GM12878 (cell line): Measurements from ENCODE around the gene PXDC1. TPM values are rescaled to one million over a fixed set of nuclear protein-coding genes. Genes with fewer than 3 reads are reported as not detected.

Source experiments
- ATAC-seq: fragments of 200-7000 bp; cut with Tn5 transposase; 3 replicates; pipeline ENCODE4 v1.9.1; 2020; ENCODE audit warnings: mild to moderate bottlenecking, moderate library complexity
- BruUV-seq: library from RNA; stranded (reverse); fragments of 400-500 nt; replicated peaks from 2 replicates; lab custom pipeline; 2021; lab: Mats Ljungman, UMichigan
- CTCF ChIA-PET: fragments of 300-600 bp; sonication (Branson Sonifier 250); formaldehyde crosslinking; extraction: SDS; loops from one replicate; lab custom pipeline; 2021; ENCODE audit warnings: inconsistent platforms; lab: Yijun Ruan, JAX
- POLR2A ChIA-PET: fragments of 350-600 bp; formaldehyde crosslinking; extraction: SDS; loops from one replicate; lab custom pipeline; 2021; ENCODE audit warnings: inconsistent platforms; lab: Charles Lee
- RAD21 ChIA-PET: fragments of 300-600 bp; sonication (Branson Sonifier 250); formaldehyde crosslinking; loops from one replicate; lab custom pipeline; 2023; ENCODE audit warnings: antibody characterized with exemption; ENCODE audit not compliant: unreplicated experiment; lab: Charles Lee
- SMC1A ChIA-PET: fragments of 300-600 bp; sonication (Branson Sonifier 250); formaldehyde crosslinking; loops from one replicate; lab custom pipeline; 2023; ENCODE audit not compliant: unreplicated experiment, uncharacterized antibody; lab: Charles Lee
- DNase-seq: peaks from one replicate; pipeline ENCODE4 v3.0.0-alpha.2; 2011; ENCODE audit warnings: low read depth, low spot score
- FAIRE-seq: peaks from 3 replicates; lab custom pipeline; 2011; peaks lifted over from hg19 to GRCh38; lab: Jason Lieb, UNC
- H2AFZ ChIP-seq: 2 replicates; pipeline ENCODE4 v1.6.0; 2011; ENCODE audit warnings: low read depth, low read length, control low read depth; ENCODE audit not compliant: control insufficient read depth
- H3K27ac ChIP-seq: 2 replicates; pipeline ENCODE4 v1.5.1; 2011; ENCODE audit warnings: control low read depth; ENCODE audit not compliant: control insufficient read depth, insufficient read depth
- H3K27me3 ChIP-seq, 2 experiments: replicated peaks in 1 of 2; 2 replicates each; pipeline versions ENCODE4 v1.6.0 to v1.6.1; 2011; ENCODE audit warnings: low read length in 1 of 2; ENCODE audit not compliant: control insufficient read depth in 2 of 2, insufficient read depth in 2 of 2
- H3K36me3 ChIP-seq, 2 experiments: 2 replicates each; pipeline ENCODE4 v1.5.1; 2011; ENCODE audit warnings: low read length in 1 of 2; ENCODE audit not compliant: control insufficient read depth in 2 of 2, insufficient read depth in 2 of 2
- H3K4me1 ChIP-seq: 2 replicates; pipeline ENCODE4 v1.6.1; 2011; ENCODE audit warnings: mild to moderate bottlenecking, low read length, moderate library complexity, mixed read lengths; ENCODE audit not compliant: control insufficient read depth, insufficient read depth
- H3K4me2 ChIP-seq: 2 replicates; pipeline ENCODE4 v1.6.0; 2011; ENCODE audit warnings: control low read depth; ENCODE audit not compliant: control insufficient read depth, insufficient read depth
- H3K4me3 ChIP-seq: fragments of 200-600 bp; sonication (generic); 2 replicates; pipeline ENCODE4 v1.5.1; 2016
- H3K79me2 ChIP-seq: 2 replicates; pipeline ENCODE4 v1.6.0; 2011; ENCODE audit warnings: low read length; ENCODE audit not compliant: control insufficient read depth, insufficient read depth
- H3K9ac ChIP-seq: 2 replicates; pipeline ENCODE4 v1.8.0; 2011; ENCODE audit warnings: low read length, control low read depth, mixed read lengths; ENCODE audit not compliant: control insufficient read depth, insufficient read depth
- H3K9me3 ChIP-seq: replicated peaks from 3 replicates; pipeline ENCODE4 v1.5.1; 2011; ENCODE audit warnings: mild to moderate bottlenecking, low read length; ENCODE audit not compliant: control insufficient read depth, insufficient read depth
- H4K20me1 ChIP-seq: 2 replicates; pipeline ENCODE4 v1.6.0; 2011; ENCODE audit not compliant: control insufficient read depth, insufficient read depth
- BMI1 ChIP-seq: fragments of 450-650 bp; IDR thresholded peaks from 2 replicates; pipeline ENCODE4 v1.6.1; 2016; ENCODE audit warnings: mild to moderate bottlenecking, moderate library complexity, borderline replicate concordance
- E2F4 ChIP-seq: IDR thresholded peaks from 2 replicates; pipeline ENCODE4 v1.6.1; 2012; ENCODE audit warnings: low read depth, low read length, improper control_type of control experiment
- MTA2 ChIP-seq: fragments of 450-650 bp; IDR thresholded peaks from 2 replicates; pipeline ENCODE4 v1.6.1; 2016; ENCODE audit warnings: low read depth, mild to moderate bottlenecking, moderate library complexity
- RBBP5 ChIP-seq: fragments of 200-600 bp; sonication (generic); conservative IDR thresholded peaks from 2 replicates; pipeline ENCODE4 v1.6.1; 2016
- RELB ChIP-seq: fragments of 450-650 bp; IDR thresholded peaks from 2 replicates; pipeline ENCODE4 v1.6.1; 2017; ENCODE audit warnings: low read depth, mild to moderate bottlenecking, moderate library complexity
- SIN3A ChIP-seq: IDR thresholded peaks from 2 replicates; pipeline ENCODE4 v1.6.1; 2012; ENCODE audit warnings: low read depth, low read length, improper control_type of control experiment
- SIX5 ChIP-seq: IDR thresholded peaks from 2 replicates; pipeline ENCODE4 v1.6.1; 2011; ENCODE audit warnings: mild to moderate bottlenecking, low read depth, low read length, moderate library complexity; ENCODE audit not compliant: severe bottlenecking
- ZNF207 ChIP-seq: fragments of 450-650 bp; IDR thresholded peaks from 2 replicates; pipeline ENCODE4 v1.6.1; 2014; ENCODE audit warnings: antibody characterized with exemption, mild to moderate bottlenecking, borderline replicate concordance
- WGBS: methylation state at CpG from one replicate; pipeline ENCODE4 v1.1.6; 2016; ENCODE audit warnings: low lambda C conversion rate; ENCODE audit not compliant: insufficient replicate concordance, insufficient coverage; ENCODE audit errors: missing lambda C conversion rate; 5-methylcytosine and 5-hydroxymethylcytosine counted together
- in situ Hi-C: fragments of 300-500 bp; cut with MboI; formaldehyde crosslinking; loops from 9 replicates; pipeline ENCODE4 v1.14.3; 2018; ENCODE audit warnings: mixed read lengths
- intact Hi-C: fragments of 100-400 bp; cut with micrococcal nuclease; formaldehyde crosslinking; loops from one replicate; pipeline ENCODE4 v1.14.2; 2022; ENCODE audit not compliant: unreplicated experiment
- polyA plus RNA-seq, 11 experiments: library from polyadenylated mRNA; depleted of rRNA in 4 of 11; unstranded in 6 of 11; stranded (reverse) in 5 of 11; fragments of >200 nt; fragmentation: Nextera tagmentation in 4 of 11; fragmentation: Illumina TruSeq in 1 of 11; extraction: Ambion mirVana in 4 of 11; extraction: Trizol in 1 of 11; gene quantifications; 1 replicate in 1 of 11; 2 replicates in 10 of 11; pipeline versions ENCODE4 v1.2.1 to v1.2.3, GENCODE V29; 2011 to 2016; ENCODE audit warnings: inconsistent platforms in 2 of 11, missing spikeins in 2 of 11, low read depth in 1 of 11
- total RNA-seq, 4 experiments: library from RNA; depleted of rRNA in 3 of 4; stranded (reverse); fragments of >200 nt in 3 of 4; fragmentation: Illumina TruSeq in 1 of 4; extraction: Trizol in 1 of 4; gene quantifications; 2 replicates each; pipeline versions ENCODE4 v1.2.1 to v1.2.3, GENCODE V29; 2013 to 2021
- TF ChIP-seq, protein P1 (sequence below): fragments of 450-650 bp; IDR thresholded peaks from 2 replicates; pipeline ENCODE4 v1.6.1; 2018; ENCODE audit warnings: mild to moderate bottlenecking, low read depth, moderate library complexity; ENCODE audit not compliant: partially characterized antibody

Gene PXDC1
- total and polyA plus RNA-seq, 10 of the 15 experiments (the other 5 are each of a cell fraction or from before 2014, with no cell fraction given) = 0.03 to 0.72 (median 0.32) TPM; not detected in 2

GRCh38 chr6:3764516-3765335, 13.2 kb upstream of the PXDC1 start:
- Histone ChIP-seq H3K4me2 (no peak overlapping the region), H4K20me1 (no peaks in the 10 kb centered on the region)

More at GRCh38 chr6:3764516-3765335, 13.2 kb upstream of the PXDC1 start:
- ATAC-seq (no peak), DNase-seq (no peak), FAIRE-seq (no peak)
- H3K9ac ChIP-seq = no peak overlapping the region
- in situ Hi-C loops = no loop called here
- H3K4me3 ChIP-seq = no peak overlapping the region
- SMC1A ChIA-PET = no interaction called here
- POLR2A ChIA-PET = no interaction called here
- H2AFZ ChIP-seq = no peak overlapping the region
- RAD21 ChIA-PET = no interaction called here
- TF ChIP-seq RBBP5 (no peak), ZNF207 (no peak), MTA2 (no peak), SIN3A (no peak), RELB (no peak), E2F4 (no peak), BMI1 (no peak), SIX5 (no peak)
- TF ChIP-seq, protein P1, sequence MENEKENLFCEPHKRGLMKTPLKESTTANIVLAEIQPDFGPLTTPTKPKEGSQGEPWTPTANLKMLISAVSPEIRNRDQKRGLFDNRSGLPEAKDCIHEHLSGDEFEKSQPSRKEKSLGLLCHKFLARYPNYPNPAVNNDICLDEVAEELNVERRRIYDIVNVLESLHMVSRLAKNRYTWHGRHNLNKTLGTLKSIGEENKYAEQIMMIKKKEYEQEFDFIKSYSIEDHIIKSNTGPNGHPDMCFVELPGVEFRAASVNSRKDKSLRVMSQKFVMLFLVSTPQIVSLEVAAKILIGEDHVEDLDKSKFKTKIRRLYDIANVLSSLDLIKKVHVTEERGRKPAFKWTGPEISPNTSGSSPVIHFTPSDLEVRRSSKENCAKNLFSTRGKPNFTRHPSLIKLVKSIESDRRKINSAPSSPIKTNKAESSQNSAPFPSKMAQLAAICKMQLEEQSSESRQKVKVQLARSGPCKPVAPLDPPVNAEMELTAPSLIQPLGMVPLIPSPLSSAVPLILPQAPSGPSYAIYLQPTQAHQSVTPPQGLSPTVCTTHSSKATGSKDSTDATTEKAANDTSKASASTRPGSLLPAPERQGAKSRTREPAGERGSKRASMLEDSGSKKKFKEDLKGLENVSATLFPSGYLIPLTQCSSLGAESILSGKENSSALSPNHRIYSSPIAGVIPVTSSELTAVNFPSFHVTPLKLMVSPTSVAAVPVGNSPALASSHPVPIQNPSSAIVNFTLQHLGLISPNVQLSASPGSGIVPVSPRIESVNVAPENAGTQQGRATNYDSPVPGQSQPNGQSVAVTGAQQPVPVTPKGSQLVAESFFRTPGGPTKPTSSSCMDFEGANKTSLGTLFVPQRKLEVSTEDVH = no peak
- no peaks in the 10 kb centered on the region for H3K36me3 ChIP-seq
- no peaks in the 10 kb centered on the region for H3K9me3 ChIP-seq
- BruUV-seq = no TSS peak
- no peak overlapping the region for H3K27ac ChIP-seq
- WGBS = 29% methylated on average over 5 of the region's 5 CpGs
- CTCF ChIA-PET = no interaction called here
- no peaks in the 10 kb centered on the region for H3K79me2 ChIP-seq
- intact Hi-C loops = no loop called here
- no peaks in the 10 kb centered on the region; a peak in 1 of 4 replicates for H3K27me3 ChIP-seq
- H3K4me1 ChIP-seq = no peaks in the 10 kb centered on the region
